HFFc6 (cell line): ENCODE results near the gene PWWP2B. TPM values are rescaled to one million over a fixed set of nuclear protein-coding genes. Genes with fewer than 3 reads are reported as not detected.

Source experiments
- DNase-seq: peaks from one replicate; pipeline ENCODE4 v3.0.0-alpha.2; 2018
- H3K27ac Mint-ChIP-seq: 2 replicates; pipeline ENCODE4 v1.8.0; 2020; ENCODE audit warnings: mild to moderate bottlenecking, mixed read lengths
- H3K27me3 Mint-ChIP-seq: 2 replicates; pipeline ENCODE4 v1.8.0; 2021; ENCODE audit warnings: mild to moderate bottlenecking, moderate library complexity, mixed read lengths; ENCODE audit not compliant: insufficient read depth
- H3K36me3 Mint-ChIP-seq: 2 replicates; pipeline ENCODE4 v1.8.0; 2021; ENCODE audit warnings: low read depth, mixed read lengths
- H3K4me1 Mint-ChIP-seq: 2 replicates; pipeline ENCODE4 v1.8.0; 2020; ENCODE audit warnings: low read depth, mixed read lengths
- H3K4me3 Mint-ChIP-seq: 2 replicates; pipeline ENCODE4 v1.8.0; 2020; ENCODE audit warnings: mild to moderate bottlenecking, moderate library complexity, mixed read lengths
- H3K9me3 Mint-ChIP-seq: 2 replicates; pipeline ENCODE4 v1.8.0; 2020; ENCODE audit warnings: mild to moderate bottlenecking, mixed read lengths
- total RNA-seq, 6 experiments: library from RNA; stranded (reverse); fragmentation: NEBNext Ultra II Directional; extraction: Animal tissue kit (Norgen Biotek cat#: 25700); gene quantifications; 2 replicates in 1 of 6; 3 replicates in 5 of 6; pipeline ENCODE4 v1.2.3, GENCODE V29; 2021
- TF ChIP-seq, protein P1 (sequence below): fragments of 200-600 bp; sonication (generic); IDR thresholded peaks from 2 replicates; pipeline ENCODE4 v1.5.0; 2021; ENCODE audit warnings: antibody characterized with exemption, mild to moderate bottlenecking

Gene PWWP2B
- total RNA-seq, 6 experiments from 2014 or later = 4.1 to 6.3 (median 4.7) TPM

DNA sequence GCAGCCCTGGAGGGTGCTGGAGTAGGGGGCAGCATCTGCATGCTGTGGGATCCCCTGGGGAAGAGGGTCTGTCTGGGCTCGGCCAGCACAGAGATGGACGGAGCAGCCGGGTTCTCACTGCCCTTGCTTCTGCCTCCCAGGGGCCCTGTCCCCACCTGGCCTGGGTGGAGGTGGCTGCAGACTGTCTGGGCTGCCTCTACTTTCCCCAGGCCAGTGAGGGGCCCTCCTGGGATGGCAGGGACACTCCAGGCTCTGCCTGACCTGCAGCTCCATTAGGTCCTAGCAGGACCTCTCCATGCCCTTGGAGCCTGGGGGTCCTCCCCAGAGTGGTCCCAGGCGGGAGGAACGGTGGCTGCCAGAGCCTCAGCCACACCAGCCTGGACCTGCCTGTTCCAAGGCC lies 63.7 kb downstream of the PWWP2B start:
- TF ChIP-seq, protein P1, sequence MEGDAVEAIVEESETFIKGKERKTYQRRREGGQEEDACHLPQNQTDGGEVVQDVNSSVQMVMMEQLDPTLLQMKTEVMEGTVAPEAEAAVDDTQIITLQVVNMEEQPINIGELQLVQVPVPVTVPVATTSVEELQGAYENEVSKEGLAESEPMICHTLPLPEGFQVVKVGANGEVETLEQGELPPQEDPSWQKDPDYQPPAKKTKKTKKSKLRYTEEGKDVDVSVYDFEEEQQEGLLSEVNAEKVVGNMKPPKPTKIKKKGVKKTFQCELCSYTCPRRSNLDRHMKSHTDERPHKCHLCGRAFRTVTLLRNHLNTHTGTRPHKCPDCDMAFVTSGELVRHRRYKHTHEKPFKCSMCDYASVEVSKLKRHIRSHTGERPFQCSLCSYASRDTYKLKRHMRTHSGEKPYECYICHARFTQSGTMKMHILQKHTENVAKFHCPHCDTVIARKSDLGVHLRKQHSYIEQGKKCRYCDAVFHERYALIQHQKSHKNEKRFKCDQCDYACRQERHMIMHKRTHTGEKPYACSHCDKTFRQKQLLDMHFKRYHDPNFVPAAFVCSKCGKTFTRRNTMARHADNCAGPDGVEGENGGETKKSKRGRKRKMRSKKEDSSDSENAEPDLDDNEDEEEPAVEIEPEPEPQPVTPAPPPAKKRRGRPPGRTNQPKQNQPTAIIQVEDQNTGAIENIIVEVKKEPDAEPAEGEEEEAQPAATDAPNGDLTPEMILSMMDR = no peak
- Mint-ChIP-seq H3K27ac (no peak overlapping the region), H3K27me3 (peaks cover 7% of the 10 kb centered on the region; the same call in 1 of the 2 replicates), H3K4me3 (no peak overlapping the region), H3K9me3 (no peaks in the 10 kb centered on the region), H3K36me3 (no peaks in the 10 kb centered on the region), H3K4me1 (0 out of 2 replicates have a peak, but pooled peaks cover 5% of the 10 kb centered on the region)
- DNase-seq = no peak

DNA sequence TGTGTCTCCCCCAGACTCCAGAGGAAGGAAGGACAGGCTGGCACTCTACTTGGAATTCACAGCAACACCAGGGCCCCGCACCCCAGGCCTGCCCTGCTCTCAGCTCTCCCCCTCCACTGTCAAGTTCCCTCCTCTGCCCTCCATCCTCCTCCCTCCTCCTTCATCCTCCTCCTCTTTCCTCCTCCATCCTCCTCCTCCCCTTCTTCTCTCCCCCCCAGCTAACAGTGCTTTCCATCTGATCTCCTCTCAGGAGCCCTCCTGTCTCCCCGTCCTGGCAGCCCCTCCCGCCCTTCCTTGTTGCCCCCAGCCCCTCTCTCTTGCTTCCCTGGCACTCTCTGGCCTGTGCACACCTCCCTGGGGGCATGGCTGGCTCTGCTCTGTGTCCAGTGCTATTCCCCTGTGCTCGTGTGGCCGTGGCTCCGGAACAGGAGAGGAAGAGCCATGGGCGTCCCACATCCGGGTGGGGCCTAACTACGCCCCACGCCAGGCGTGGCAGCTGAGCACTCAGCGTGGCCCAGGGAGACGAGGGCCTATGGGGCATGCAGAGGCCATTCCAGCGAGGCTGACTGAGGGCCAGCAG lies 64.2 kb downstream of the PWWP2B start:
- Mint-ChIP-seq H3K27ac (no peak overlapping the region), H3K4me3 (no peak overlapping the region), H3K27me3 (peaks cover 7% of the 10 kb centered on the region; the same call in 1 of the 2 replicates), H3K4me1 (0 out of 2 replicates have a peak, but pooled peaks cover 5% of the 10 kb centered on the region), H3K36me3 (no peaks in the 10 kb centered on the region), H3K9me3 (no peaks in the 10 kb centered on the region)
- no peak for DNase-seq
- TF ChIP-seq, protein P1 = no peak

DNA sequence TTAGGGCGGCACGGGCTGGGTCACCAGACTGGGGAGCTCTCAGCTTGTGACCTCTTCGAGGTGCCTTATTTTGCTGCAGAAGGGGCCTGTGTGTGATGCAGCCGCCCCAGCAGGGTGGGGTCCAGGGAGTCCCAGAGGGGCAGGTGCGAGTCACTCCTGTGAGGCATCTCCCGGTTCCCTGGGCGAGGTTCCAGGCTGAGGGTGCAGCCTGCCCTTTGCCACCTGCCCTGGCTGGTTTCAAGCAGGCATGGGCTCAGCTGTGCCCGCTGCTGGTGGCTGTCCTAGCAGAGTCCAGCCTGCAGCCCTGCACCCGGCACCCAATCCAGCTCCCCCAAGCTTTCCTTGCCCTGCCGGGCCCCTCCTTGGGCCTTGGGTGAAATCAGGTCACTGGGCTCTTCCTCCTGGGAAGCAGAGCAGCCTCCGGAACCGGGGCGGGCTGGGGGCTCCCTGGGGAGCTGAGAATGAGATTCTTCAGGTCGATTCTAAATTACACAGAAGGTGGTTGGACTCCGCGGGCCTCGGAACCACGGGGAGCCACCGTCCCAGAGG lies 64.8 kb downstream of the PWWP2B start:
- no peak overlapping the region for H3K4me3 Mint-ChIP-seq
- DNase-seq = no peak
- H3K27ac Mint-ChIP-seq = no peak overlapping the region
- TF ChIP-seq, protein P1 = no peak
- peaks cover 6% of the 10 kb centered on the region; the same call in 1 of the 2 replicates for H3K27me3 Mint-ChIP-seq
- H3K36me3 Mint-ChIP-seq = no peaks in the 10 kb centered on the region
- no peaks in the 10 kb centered on the region for H3K9me3 Mint-ChIP-seq
- 0 out of 2 replicates have a peak, but pooled peaks cover 5% of the 10 kb centered on the region for H3K4me1 Mint-ChIP-seq

DNA sequence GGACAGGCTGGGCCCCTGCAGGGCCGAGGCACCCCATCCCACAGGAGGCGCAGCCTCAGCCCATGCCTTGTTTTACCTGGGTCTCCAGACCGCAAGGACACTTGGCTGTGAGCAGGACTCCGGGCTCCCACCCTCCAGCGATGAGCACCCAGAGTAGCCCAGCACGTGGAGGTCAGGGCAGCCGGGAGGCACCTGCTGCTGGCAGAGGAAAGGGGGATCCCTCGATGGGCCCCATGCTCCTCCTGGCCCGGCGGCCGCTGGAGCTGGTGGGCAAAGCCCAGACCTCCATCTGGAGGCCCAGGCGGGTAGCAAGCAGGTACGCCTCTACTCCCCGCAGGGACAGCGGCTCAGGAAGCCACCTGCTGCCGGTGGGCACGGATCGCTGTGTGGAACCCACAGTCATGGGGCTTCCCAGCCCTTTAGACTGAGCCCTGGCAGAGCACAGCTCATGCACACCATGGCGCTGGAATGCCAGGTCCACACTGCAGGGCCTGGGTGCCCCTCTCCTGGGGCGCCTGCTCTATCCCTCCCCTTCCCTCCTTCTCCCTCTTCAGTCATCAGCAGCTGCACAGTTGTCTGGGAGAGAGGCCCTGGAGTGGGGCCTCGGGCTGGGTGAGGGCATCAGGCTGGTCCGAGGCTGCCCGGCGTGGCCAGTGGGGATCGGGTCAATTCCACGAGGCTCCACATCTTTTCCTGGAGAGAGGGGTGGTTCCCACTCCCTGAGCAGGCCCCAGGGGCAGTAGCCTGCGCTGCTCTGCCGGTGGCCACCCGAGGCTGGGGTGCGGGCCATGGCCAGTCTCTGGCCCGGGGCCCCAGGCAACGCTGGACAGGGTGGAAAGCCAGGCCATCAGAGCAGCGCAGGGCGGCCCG lies 65.7 kb downstream of the PWWP2B start:
- H3K4me1 Mint-ChIP-seq = 0 out of 2 replicates have a peak, but pooled peaks cover 5% of the 10 kb centered on the region
- no peak overlapping the region for H3K27ac Mint-ChIP-seq
- no peaks in the 10 kb centered on the region for H3K9me3 Mint-ChIP-seq
- no peak overlapping the region for H3K4me3 Mint-ChIP-seq
- H3K27me3 Mint-ChIP-seq = peaks cover 6% of the 10 kb centered on the region; the same call in 1 of the 2 replicates
- TF ChIP-seq, protein P1 = no peak
- H3K36me3 Mint-ChIP-seq = no peaks in the 10 kb centered on the region
- DNase-seq = no peak

DNA sequence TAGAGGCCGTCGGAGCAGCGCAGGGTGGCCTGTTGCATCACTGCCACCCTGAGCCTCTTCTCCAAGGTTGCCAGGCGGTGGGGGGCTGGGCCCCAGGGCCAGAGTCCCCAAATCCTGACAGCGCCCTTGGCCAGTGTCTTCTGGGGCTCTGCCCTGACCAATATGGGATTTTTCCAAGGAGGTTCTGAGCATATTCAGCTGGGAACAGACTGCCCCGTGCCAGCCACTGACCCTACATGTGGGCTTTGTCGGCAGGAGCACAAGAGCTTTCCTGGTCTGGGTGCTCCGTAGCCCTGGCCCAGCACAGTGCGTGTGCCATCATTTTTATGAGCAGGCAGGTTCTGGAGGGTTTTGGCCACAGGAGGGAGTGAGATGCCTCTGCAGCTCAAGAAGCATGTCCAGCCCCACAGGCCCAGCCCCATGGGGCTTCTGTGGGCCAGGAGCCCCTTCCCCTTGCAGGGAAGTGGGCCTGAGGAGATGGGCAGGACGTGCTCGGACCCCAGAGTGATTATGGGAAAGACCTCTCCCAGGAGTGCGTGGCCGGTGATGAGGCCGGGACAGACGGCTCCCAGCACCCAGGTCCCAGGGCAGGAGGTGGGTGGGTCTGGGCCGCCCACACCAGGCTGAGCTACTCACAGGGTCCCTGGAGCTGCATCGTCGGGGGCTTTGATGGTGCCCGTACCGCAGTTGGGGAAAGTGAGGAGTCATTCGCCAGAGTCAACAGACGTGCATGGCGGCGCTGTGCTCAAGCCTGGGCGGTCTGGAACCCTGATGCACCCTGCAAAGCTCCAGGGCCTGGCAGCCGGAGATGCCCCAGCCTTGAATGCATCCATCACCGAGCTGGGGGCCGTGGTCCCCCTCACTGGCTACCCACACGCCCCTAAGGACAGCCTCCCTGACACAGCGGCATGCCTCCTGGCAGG lies 66.6 kb downstream of the PWWP2B start:
- Mint-ChIP-seq H3K36me3 (no peaks in the 10 kb centered on the region), H3K27ac (no peak overlapping the region), H3K4me1 (0 out of 2 replicates have a peak, but pooled peaks cover 4% of the 10 kb centered on the region), H3K27me3 (peaks cover 6% of the 10 kb centered on the region; the same call in 1 of the 2 replicates), H3K4me3 (no peak overlapping the region), H3K9me3 (no peaks in the 10 kb centered on the region)
- TF ChIP-seq, protein P1 = peak; percentile 75
- DNase-seq = no peak
